IPS-20b (cell line): ENCODE data around the gene ZDHHC21.

Experiments used
- H3K27ac ChIP-seq: one replicate; pipeline ENCODE4 v1.5.1; 2013; ENCODE audit warnings: low read length
- H3K27me3 ChIP-seq: 2 replicates; pipeline ENCODE4 v1.6.1; 2013; ENCODE audit warnings: mild to moderate bottlenecking, low read length, inconsistent platforms; ENCODE audit not compliant: insufficient read depth
- H3K36me3 ChIP-seq: 2 replicates; pipeline ENCODE4 v1.6.1; 2013; ENCODE audit warnings: low read depth, mild to moderate bottlenecking, inconsistent platforms, low read length, moderate library complexity; ENCODE audit not compliant: insufficient read depth
- H3K4me1 ChIP-seq: 2 replicates; pipeline ENCODE4 v1.6.1; 2013; ENCODE audit warnings: mild to moderate bottlenecking, control low read depth, inconsistent platforms, low read length, moderate library complexity; ENCODE audit not compliant: insufficient read depth
- H3K4me3 ChIP-seq: 2 replicates; pipeline ENCODE4 v1.5.1; 2013; ENCODE audit warnings: mild to moderate bottlenecking, low read length, inconsistent platforms
- H3K9ac ChIP-seq: 2 replicates; pipeline ENCODE4 v1.6.1; 2013; ENCODE audit warnings: low read depth, mild to moderate bottlenecking, inconsistent platforms, low read length, moderate library complexity
- H3K9me3 ChIP-seq: 2 replicates; pipeline ENCODE4 v1.6.1; 2013; ENCODE audit warnings: mild to moderate bottlenecking, low read depth, low read length, inconsistent platforms; ENCODE audit not compliant: insufficient read depth

The ZDHHC21 gene

DNA sequence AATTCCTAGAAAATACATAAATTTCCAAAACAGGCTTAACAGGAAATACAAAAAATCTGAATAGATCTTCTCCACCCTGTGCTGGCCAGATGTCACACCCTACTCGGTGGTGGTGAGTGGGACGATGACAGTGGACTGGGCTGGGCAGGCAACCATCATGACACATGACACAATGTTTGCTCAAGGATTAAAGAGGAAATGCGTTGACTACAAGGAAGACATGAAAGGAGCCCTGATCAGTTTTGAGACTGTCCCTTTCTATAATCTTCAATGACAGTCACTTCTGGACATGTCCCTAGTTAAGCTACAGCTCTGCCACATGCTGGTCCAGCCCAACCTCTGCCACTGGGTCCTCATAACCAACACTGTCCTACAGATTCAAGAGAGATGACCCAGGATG is 99.8 kb downstream of the ZDHHC21 start:
- Histone ChIP-seq H3K4me1 (no peaks in the 10 kb centered on the region), H3K9me3 (no peaks in the 10 kb centered on the region), H3K4me3 (no peak overlapping the region), H3K9ac (no peak overlapping the region), H3K27me3 (no peaks in the 10 kb centered on the region), H3K36me3 (no peaks in the 10 kb centered on the region), H3K27ac (no peak overlapping the region)

GRCh38 chr9:14591411-14591810 is 101.8 kb downstream of the ZDHHC21 start:
- H3K9ac ChIP-seq: no peak overlapping the region
- H3K36me3 ChIP-seq: no peaks in the 10 kb centered on the region
- no peak overlapping the region for H3K4me3 ChIP-seq
- H3K27ac ChIP-seq: no peak overlapping the region
- no peaks in the 10 kb centered on the region for H3K9me3 ChIP-seq
- H3K4me1 ChIP-seq: no peaks in the 10 kb centered on the region
- H3K27me3 ChIP-seq: no peaks in the 10 kb centered on the region

GRCh38 chr9:14585730-14586473 is 107.3 kb downstream of the ZDHHC21 start:
- Histone ChIP-seq H3K36me3 (no peaks in the 10 kb centered on the region), H3K4me1 (no peaks in the 10 kb centered on the region), H3K9ac (no peak overlapping the region), H3K9me3 (peaks cover 9% of the 10 kb centered on the region), H3K27ac (no peak overlapping the region), H3K27me3 (no peaks in the 10 kb centered on the region), H3K4me3 (no peak overlapping the region)

- H3K27me3 ChIP-seq: no peaks in the 10 kb centered on the region
- no peaks in the 10 kb centered on the region for H3K36me3 ChIP-seq
- no peaks in the 10 kb centered on the region for H3K4me1 ChIP-seq
- H3K27ac ChIP-seq: no peak overlapping the region
- H3K4me3 ChIP-seq: no peak overlapping the region
- no peak overlapping the region for H3K9ac ChIP-seq
- H3K9me3 ChIP-seq: peaks cover 9% of the 10 kb centered on the region
Measured at GRCh38 chr9:14584571-14584970, 108.7 kb downstream of the ZDHHC21 start.

DNA sequence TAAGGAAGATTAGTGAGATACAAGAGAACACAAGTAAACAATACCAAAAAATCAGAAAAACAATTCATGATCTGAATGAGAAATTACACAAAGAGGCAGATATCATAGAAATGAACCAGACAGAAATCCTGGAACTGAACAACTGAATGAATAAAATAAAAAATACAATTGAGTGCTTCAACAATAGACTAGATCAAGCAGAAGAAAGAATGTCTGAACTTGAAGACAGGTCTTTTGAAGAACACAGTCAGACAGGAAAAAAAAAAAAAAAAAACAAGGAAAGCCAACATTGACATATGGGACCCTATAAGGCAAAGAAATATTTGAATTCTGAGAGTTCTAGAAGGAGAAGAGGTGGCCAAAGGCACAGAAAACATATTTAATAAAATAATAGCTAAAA is 115.2 kb downstream of the ZDHHC21 start:
- H3K9ac ChIP-seq: no peak overlapping the region
- H3K36me3 ChIP-seq: no peaks in the 10 kb centered on the region

GRCh38 chr9:14574173-14574572 is 119.1 kb downstream of the ZDHHC21 start:
- Histone ChIP-seq H3K27me3 (no peaks in the 10 kb centered on the region), H3K27ac (no peak overlapping the region), H3K4me1 (no peaks in the 10 kb centered on the region), H3K9ac (no peak overlapping the region), H3K9me3 (no peaks in the 10 kb centered on the region), H3K4me3 (no peak overlapping the region), H3K36me3 (no peaks in the 10 kb centered on the region)

More for the DNA sequence above, 115.2 kb downstream of the ZDHHC21 start:
- no peak overlapping the region for H3K4me3 ChIP-seq
- H3K27ac ChIP-seq: no peak overlapping the region
- no peaks in the 10 kb centered on the region for H3K4me1 ChIP-seq
- no peaks in the 10 kb centered on the region for H3K27me3 ChIP-seq
- peaks cover 9% of the 10 kb centered on the region for H3K9me3 ChIP-seq

DNA sequence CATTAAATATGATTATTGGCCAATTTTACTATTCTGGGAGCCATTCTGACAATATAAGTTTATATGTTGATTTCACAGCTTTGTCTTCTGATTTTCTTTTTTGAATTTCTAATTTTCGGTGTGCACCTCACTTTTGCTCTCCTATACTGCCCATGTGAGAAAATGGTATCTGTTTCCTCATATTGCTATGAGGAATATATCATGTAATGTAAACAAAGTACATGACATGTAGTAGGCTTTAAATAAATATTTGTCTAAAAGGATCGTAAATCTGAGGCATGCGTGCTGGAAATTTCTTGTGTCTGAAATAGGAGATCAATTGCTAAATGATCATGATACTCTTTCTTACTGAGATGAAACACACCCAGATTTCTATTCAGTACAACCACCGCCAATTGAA is 119.9 kb downstream of the ZDHHC21 start:
- Histone ChIP-seq H3K27me3 (no peaks in the 10 kb centered on the region), H3K9me3 (no peaks in the 10 kb centered on the region), H3K4me3 (no peak overlapping the region), H3K27ac (no peak overlapping the region), H3K9ac (no peak overlapping the region), H3K4me1 (no peaks in the 10 kb centered on the region), H3K36me3 (no peaks in the 10 kb centered on the region)

GRCh38 chr9:14565352-14566016 is 127.7 kb downstream of the ZDHHC21 start:
- Histone ChIP-seq H3K4me1 (no peaks in the 10 kb centered on the region; the same call in 1 of the 2 replicates), H3K27ac (no peak overlapping the region), H3K27me3 (no peaks in the 10 kb centered on the region), H3K9me3 (no peaks in the 10 kb centered on the region), H3K36me3 (no peaks in the 10 kb centered on the region), H3K4me3 (no peak overlapping the region), H3K9ac (no peak overlapping the region)

- no peak overlapping the region for H3K27ac ChIP-seq
- H3K9ac ChIP-seq: no peak overlapping the region
- no peaks in the 10 kb centered on the region for H3K27me3 ChIP-seq
- no peak overlapping the region for H3K4me3 ChIP-seq
- H3K4me1 ChIP-seq: no peaks in the 10 kb centered on the region; the same call in 1 of the 2 replicates
- H3K36me3 ChIP-seq: no peaks in the 10 kb centered on the region
- H3K9me3 ChIP-seq: no peaks in the 10 kb centered on the region
Measured at GRCh38 chr9:14563902-14564624, 129.2 kb downstream of the ZDHHC21 start.

DNA sequence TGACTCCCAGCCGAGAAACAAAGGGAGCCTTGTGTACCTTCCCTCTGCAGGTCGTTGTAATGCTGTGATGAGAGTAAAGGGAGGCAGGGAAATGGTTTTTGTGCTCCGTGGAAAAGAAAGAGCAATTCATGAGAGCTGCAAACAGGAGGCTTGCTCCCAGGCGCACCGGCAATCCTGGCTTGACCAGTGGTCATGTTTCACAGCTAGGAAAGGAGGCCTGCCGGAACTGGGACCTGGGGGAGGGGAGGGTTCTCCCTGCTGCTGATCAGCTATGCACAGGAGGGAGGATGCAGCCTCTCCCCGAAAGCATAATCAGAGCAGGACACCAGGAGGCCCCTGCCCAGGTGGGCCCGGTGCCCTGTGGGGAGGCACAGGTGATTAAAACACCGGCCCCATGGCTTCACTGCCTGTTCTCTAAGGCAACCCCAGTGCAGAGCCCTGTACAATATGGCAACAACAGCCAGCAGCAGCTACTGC is 131.3 kb downstream of the ZDHHC21 start:
- peaks cover 4% of the 10 kb centered on the region; the same call in 1 of the 2 replicates for H3K4me1 ChIP-seq
- H3K4me3 ChIP-seq: no peak overlapping the region
- no peaks in the 10 kb centered on the region for H3K9me3 ChIP-seq
- no peak overlapping the region for H3K27ac ChIP-seq
- 0 out of 2 replicates have a peak overlapping the region, but pooled peaks have one; percentile 26 for H3K9ac ChIP-seq
- H3K36me3 ChIP-seq: no peaks in the 10 kb centered on the region
- H3K27me3 ChIP-seq: no peaks in the 10 kb centered on the region
